ENCODE results near the gene SAMM50.

SAMM50 gene

GRCh38 chr22:44030702-44031082 lies 75.5 kb downstream of the SAMM50 start:
- H3K4me3 ChIP-seq (ENCODE audit: low read depth, low read length), result no peak overlapping the region
- no peak for DNase-seq (ENCODE audit: low read depth)
- TF ChIP-seq CTCF (IDR thresholded peaks at IDR 0.05; ENCODE audit: control insufficient read depth, extremely low read depth, insufficient read depth), result no peak

- TF ChIP-seq CTCF (IDR thresholded peaks at IDR 0.05; ENCODE audit: control insufficient read depth, extremely low read depth, insufficient read depth), result no peak
- no peak overlapping the region for H3K4me3 ChIP-seq (ENCODE audit: low read depth, low read length)
- no peak for DNase-seq (ENCODE audit: low read depth)
Observed at GRCh38 chr22:44031158-44031952, 76.1 kb downstream of the SAMM50 start.

GRCh38 chr22:44032126-44032730 lies 77.0 kb downstream of the SAMM50 start:
- no peak for TF ChIP-seq CTCF (IDR thresholded peaks at IDR 0.05; ENCODE audit: control insufficient read depth, extremely low read depth, insufficient read depth)
- H3K4me3 ChIP-seq (ENCODE audit: low read depth, low read length), result no peak overlapping the region
- no peak for DNase-seq (ENCODE audit: low read depth)

DNA sequence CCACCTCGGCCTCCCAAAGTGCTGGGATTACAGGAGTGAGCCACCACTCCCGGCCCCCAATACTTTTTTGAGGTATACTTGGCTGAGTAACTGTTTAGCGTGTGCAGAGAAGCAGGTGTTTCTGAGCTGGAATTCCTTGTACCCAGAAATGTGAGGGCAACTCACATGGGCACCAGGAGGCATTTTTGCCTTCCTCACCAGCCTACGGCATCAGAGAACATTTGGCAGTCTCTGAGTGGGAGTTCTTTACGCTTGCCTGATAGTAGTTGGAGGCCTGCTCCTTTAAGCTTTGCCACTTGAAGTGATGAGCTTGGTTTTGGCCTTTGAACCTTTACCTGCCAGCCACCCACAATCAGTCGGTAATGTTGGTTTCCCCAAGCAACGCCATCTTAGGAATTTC lies 78.0 kb downstream of the SAMM50 start:
- no peak for DNase-seq (ENCODE audit: low read depth)
- TF ChIP-seq CTCF (IDR thresholded peaks at IDR 0.05; ENCODE audit: control insufficient read depth, extremely low read depth, insufficient read depth), result no peak
- H3K4me3 ChIP-seq (ENCODE audit: low read depth, low read length), result no peak overlapping the region

DNA sequence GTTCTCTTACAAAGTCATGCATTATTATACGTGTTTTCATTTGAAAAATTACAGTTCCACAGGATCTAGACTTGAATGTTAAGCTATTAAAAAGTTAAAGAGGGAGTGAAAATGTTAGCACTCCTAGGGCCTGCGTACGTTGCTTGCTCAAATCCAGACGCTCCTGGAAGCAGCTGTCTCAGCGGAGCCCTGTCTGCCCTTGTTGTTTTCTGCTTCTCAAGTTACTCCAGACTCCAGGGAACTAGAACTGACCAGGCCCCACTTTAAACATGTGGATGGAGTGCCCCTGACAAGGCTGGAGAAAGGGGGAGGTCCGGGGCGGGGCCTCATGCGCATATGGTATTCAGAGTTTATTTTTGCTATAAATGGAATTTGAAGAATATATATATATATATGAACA lies 78.5 kb downstream of the SAMM50 start:
- no peak overlapping the region for H3K4me3 ChIP-seq (ENCODE audit: low read depth, low read length)
- no peak for DNase-seq (ENCODE audit: low read depth)
- no peak for TF ChIP-seq CTCF (IDR thresholded peaks at IDR 0.05; ENCODE audit: control insufficient read depth, extremely low read depth, insufficient read depth)

GRCh38 chr22:44037519-44038375 lies 82.5 kb downstream of the SAMM50 start:
- H3K4me3 ChIP-seq (ENCODE audit: low read depth, low read length), result no peak overlapping the region
- no peak for DNase-seq (ENCODE audit: low read depth)

More at GRCh38 chr22:44037519-44038375, 82.5 kb downstream of the SAMM50 start:
- no peak for TF ChIP-seq CTCF (IDR thresholded peaks at IDR 0.05; ENCODE audit: control insufficient read depth, extremely low read depth, insufficient read depth)
